AG09319 (cell line): ENCODE measurements around the gene TFCP2L1.

Experiments used
- DNase-seq: peaks from one replicate; pipeline ENCODE4 v3.0.0-alpha.2; 2010; ENCODE audit warnings: low read depth; ENCODE audit errors: extremely low read depth
- CTCF ChIP-seq: IDR thresholded peaks from 2 replicates; pipeline ENCODE4 v1.5.1; 2011; ENCODE audit warnings: low read depth, mild to moderate bottlenecking, inconsistent platforms, low read length, moderate library complexity

The TFCP2L1 gene

GRCh38 chr2:121245120-121245820, 39.7 kb downstream of the TFCP2L1 start:
- no peak for TF ChIP-seq CTCF
- DNase-seq, result no peak

- no peak for TF ChIP-seq CTCF
- no peak for DNase-seq
Observed at GRCh38 chr2:121244616-121245015, 40.4 kb downstream of the TFCP2L1 start.

GRCh38 chr2:121243821-121244460, 41.1 kb downstream of the TFCP2L1 start:
- DNase-seq, result no peak
- no peak for TF ChIP-seq CTCF

GRCh38 chr2:121242976-121243375, 42.0 kb downstream of the TFCP2L1 start:
- DNase-seq, result no peak
- no peak for TF ChIP-seq CTCF

GRCh38 chr2:121242175-121242875, 42.7 kb downstream of the TFCP2L1 start:
- TF ChIP-seq CTCF, result no peak
- no peak for DNase-seq

- TF ChIP-seq CTCF, result no peak
- DNase-seq, result no peak
Observed at GRCh38 chr2:121241466-121241865, 43.5 kb downstream of the TFCP2L1 start.

- DNase-seq, result no peak
- no peak for TF ChIP-seq CTCF
Observed at GRCh38 chr2:121240436-121240835, 44.6 kb downstream of the TFCP2L1 start.
